A549 (cell line): ENCODE results near the gene SLC26A6. TPM values are rescaled to one million over a fixed set of nuclear protein-coding genes. Genes with fewer than 3 reads are reported as not detected.

Experiments used
- ATAC-seq, 2 experiments: fragments of 200-7000 bp in 1 of 2; fragments of >200 bp in 1 of 2; cut with Nextera tagmentation in 1 of 2; cut with Tn5 transposase in 1 of 2; 3 replicates each; pipeline versions ENCODE4 v1.8.0 to v1.9.1; 2018 to 2020; ENCODE audit warnings: mild to moderate bottlenecking in 1 of 2, moderate library complexity in 1 of 2
- CTCF ChIA-PET: fragments of 300-600 bp; sonication (Branson Sonifier 250); formaldehyde crosslinking; extraction: SDS; loops from one replicate; lab custom pipeline; 2021; ENCODE audit warnings: antibody characterized with exemption, inconsistent platforms; lab: Yijun Ruan, JAX
- POLR2A ChIA-PET: fragments of 350-600 bp; formaldehyde crosslinking; extraction: SDS; loops from one replicate; lab custom pipeline; 2021; ENCODE audit warnings: antibody characterized with exemption, inconsistent platforms; lab: Yijun Ruan, JAX
- DNase-seq, 2 experiments: peaks; one replicate each; pipeline versions ENCODE4 v3.0.0 to v3.0.0-alpha.2; 2011 to 2016; ENCODE audit warnings: low read depth in 1 of 2, low spot score in 1 of 2
- FAIRE-seq: peaks from 2 replicates; lab custom pipeline; 2011; peaks lifted over from hg19 to GRCh38; lab: Jason Lieb, UNC
- H3K27ac ChIP-seq, 2 experiments: fragments of >200 bp; sonication (Bioruptor Twin); formaldehyde crosslinking; 3 replicates each; pipeline ENCODE4 v1.5.1; 2016 to 2017
- H3K4me1 ChIP-seq: fragments of >200 bp; sonication (Bioruptor Twin); formaldehyde crosslinking; 3 replicates; pipeline ENCODE4 v1.6.1; 2016
- H3K4me2 ChIP-seq: fragments of >200 bp; sonication (Bioruptor Twin); formaldehyde crosslinking; 3 replicates; pipeline ENCODE4 v1.6.1; 2016
- H3K4me3 ChIP-seq: fragments of >200 bp; sonication (Bioruptor Twin); formaldehyde crosslinking; 3 replicates; pipeline ENCODE4 v1.5.1; 2016
- H3K9me3 ChIP-seq: fragments of >200 bp; sonication (Bioruptor Twin); formaldehyde crosslinking; 3 replicates; pipeline ENCODE4 v1.6.1; 2016
- BHLHE40 ChIP-seq: IDR thresholded peaks from 2 replicates; pipeline ENCODE4 v1.6.1; 2012; ENCODE audit warnings: low read depth, low read length, inconsistent platforms
- CBX8 ChIP-seq: fragments of 200-600 bp; sonication (generic); IDR thresholded peaks from 2 replicates; pipeline ENCODE4 v1.6.1; 2016
- CHD2 ChIP-seq: fragments of 150-350 bp; IDR thresholded peaks from 2 replicates; pipeline ENCODE4 v1.6.1; 2014; ENCODE audit warnings: low read length; ENCODE audit not compliant: partially characterized antibody
- EHF ChIP-seq: fragments of 250-450 bp; sonication (Bioruptor Pico); IDR thresholded peaks from 2 replicates; pipeline ENCODE4 v1.5.0; 2020; ENCODE audit warnings: mild to moderate bottlenecking
- EHMT2 ChIP-seq: fragments of 200-600 bp; sonication (generic); IDR thresholded peaks from 2 replicates; pipeline ENCODE4 v1.6.1; 2016; ENCODE audit warnings: antibody characterized with exemption, low read depth, mild to moderate bottlenecking, moderate library complexity
- FOXS1 ChIP-seq: fragments of 250-450 bp; sonication (Bioruptor Pico); IDR thresholded peaks from 2 replicates; pipeline ENCODE4 v1.5.0; 2020; ENCODE audit warnings: mild to moderate bottlenecking, moderate library complexity
- GATA3 ChIP-seq: IDR thresholded peaks from 2 replicates; pipeline ENCODE4 v1.6.1; 2012; ENCODE audit warnings: borderline replicate concordance
- HEYL ChIP-seq: fragments of 250-450 bp; sonication (Bioruptor Pico); IDR thresholded peaks from 2 replicates; pipeline ENCODE4 v1.8.0; 2021; ENCODE audit warnings: mild to moderate bottlenecking, moderate library complexity
- HOXA7 ChIP-seq: fragments of 250-450 bp; sonication (Bioruptor Pico); IDR thresholded peaks from 2 replicates; pipeline ENCODE4 v1.5.0; 2020; ENCODE audit warnings: mild to moderate bottlenecking, moderate library complexity
- HOXB5 ChIP-seq: fragments of 250-450 bp; sonication (Bioruptor Pico); IDR thresholded peaks from 2 replicates; pipeline ENCODE4 v1.5.0; 2020; ENCODE audit warnings: mild to moderate bottlenecking, moderate library complexity
- JUNB ChIP-seq: fragments of >200 bp; sonication (Bioruptor Twin); formaldehyde crosslinking; IDR thresholded peaks from 2 replicates; pipeline ENCODE4 v1.6.1; 2016
- POLR2A ChIP-seq: IDR thresholded peaks from 2 replicates; pipeline ENCODE4 v1.6.1; 2012; ENCODE audit warnings: mild to moderate bottlenecking, low read length
- RAD21 ChIP-seq, 2 experiments: fragments of >200 bp in 1 of 2; sonication (Bioruptor Twin) in 1 of 2; formaldehyde crosslinking in 1 of 2; IDR thresholded peaks in 1 of 2; conservative IDR thresholded peaks in 1 of 2; 2 replicates in 1 of 2; 3 replicates in 1 of 2; pipeline ENCODE4 v1.6.1; 2012 to 2018; ENCODE audit warnings: inconsistent platforms in 1 of 2
- RARB ChIP-seq: fragments of 250-450 bp; sonication (Bioruptor Pico); IDR thresholded peaks from 2 replicates; pipeline ENCODE4 v1.8.0; 2021; ENCODE audit warnings: mild to moderate bottlenecking, moderate library complexity
- RCOR1 ChIP-seq: fragments of 150-350 bp; IDR thresholded peaks from 2 replicates; pipeline ENCODE4 v1.6.1; 2014; ENCODE audit warnings: antibody characterized with exemption, low read length, low read depth
- SREBF2 ChIP-seq: fragments of 450-650 bp; IDR thresholded peaks from 2 replicates; pipeline ENCODE4 v1.6.1; 2014; ENCODE audit warnings: mild to moderate bottlenecking, moderate library complexity
- TFCP2L1 ChIP-seq: fragments of 250-450 bp; sonication (Bioruptor Pico); IDR thresholded peaks from 2 replicates; pipeline ENCODE4 v1.5.0; 2021; ENCODE audit warnings: mild to moderate bottlenecking
- TP53 ChIP-seq: fragments of 250-450 bp; sonication (Bioruptor Pico); IDR thresholded peaks from 2 replicates; pipeline ENCODE4 v1.5.0; 2021; ENCODE audit warnings: mild to moderate bottlenecking, moderate library complexity
- ZNF302 ChIP-seq: fragments of 250-450 bp; sonication (Bioruptor Pico); IDR thresholded peaks from 2 replicates; pipeline ENCODE4 v1.9.0; 2021; ENCODE audit warnings: inconsistent platforms, mild to moderate bottlenecking, moderate library complexity
- ZSCAN20 ChIP-seq: fragments of 250-450 bp; sonication (Bioruptor Pico); IDR thresholded peaks from 2 replicates; pipeline ENCODE4 v1.8.0; 2022; ENCODE audit warnings: mild to moderate bottlenecking, moderate library complexity
- WGBS: methylation state at CpG from one replicate; pipeline ENCODE4 v1.1.6; 2017; ENCODE audit errors: missing lambda C conversion rate; 5-methylcytosine and 5-hydroxymethylcytosine counted together
- polyA plus RNA-seq, 4 experiments: library from polyadenylated mRNA; depleted of rRNA in 3 of 4; stranded (reverse); fragments of >200 nt; fragmentation: RNase III in 1 of 4; extraction: RNeasy Plus Mini Kit Qiagen cat#74134 plus additional on column Dnase treatment in 1 of 4; gene quantifications; 2 replicates in 3 of 4; 3 replicates in 1 of 4; pipeline ENCODE4 v1.2.3, GENCODE V29; 2011 to 2017
- TF ChIP-seq, protein P1 (sequence below): fragments of 200-600 bp; sonication (generic); IDR thresholded peaks from 2 replicates; pipeline ENCODE4 v1.6.1; 2016; ENCODE audit warnings: antibody characterized with exemption, mild to moderate bottlenecking, moderate library complexity
- TF ChIP-seq, protein P2 (sequence below): fragments of 450-650 bp; IDR thresholded peaks from 2 replicates; pipeline ENCODE4 v1.6.1; 2014; ENCODE audit warnings: antibody characterized with exemption
- TF ChIP-seq, protein P3 (sequence below): fragments of 150-350 bp; IDR thresholded peaks from 2 replicates; pipeline ENCODE4 v1.6.1; 2014; ENCODE audit warnings: low read depth, mild to moderate bottlenecking, low read length
- TF ChIP-seq, protein P4 (sequence below): IDR thresholded peaks from 2 replicates; pipeline ENCODE4 v1.6.1; 2012
- TF ChIP-seq, protein P5 (sequence below): fragments of 250-450 bp; sonication (Bioruptor Pico); IDR thresholded peaks from 2 replicates; pipeline ENCODE4 v1.5.0; 2020; ENCODE audit warnings: low read depth, mild to moderate bottlenecking, moderate library complexity

SLC26A6 gene
- polyA plus RNA-seq, 2 of the 4 experiments (the other 2 are of a cell fraction) = 12.5 to 25.5 TPM

DNA sequence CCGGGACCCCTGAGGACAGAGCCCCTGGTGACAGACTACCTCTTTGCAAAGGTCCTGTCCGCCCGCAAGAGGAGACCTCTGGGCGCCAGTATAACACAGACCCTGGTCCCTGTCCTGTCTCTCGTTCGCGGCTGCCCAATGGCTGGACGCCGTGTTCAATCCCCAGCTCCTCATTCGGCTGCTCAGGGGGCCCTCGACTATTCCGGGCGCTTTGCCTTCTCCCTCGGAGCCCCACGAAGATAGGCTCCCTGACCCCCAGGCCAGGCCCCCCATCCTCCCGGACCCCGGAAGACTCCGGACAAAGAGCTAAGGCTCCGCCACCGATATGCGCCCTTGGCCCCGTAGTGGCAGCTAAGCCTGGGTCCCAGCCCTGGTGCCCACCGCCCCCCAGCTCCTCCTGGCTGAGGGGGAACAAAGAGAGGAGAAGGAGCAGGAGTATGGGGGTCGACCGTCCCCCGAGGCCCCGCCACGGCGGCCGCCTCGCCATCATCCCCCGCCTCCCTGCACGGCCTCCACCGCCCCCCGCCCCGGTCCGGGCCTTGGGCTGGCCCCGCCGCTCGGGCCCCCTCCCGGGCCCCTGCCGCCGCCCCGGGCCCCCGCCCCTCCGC is 27.0 kb upstream of the SLC26A6 start:
- DNase-seq (no peak), ATAC-seq (0 out of 6 replicates have a peak, but pooled peaks of 1 of the 2 experiments have one; percentile 0), FAIRE-seq (no peak)
- TF ChIP-seq, protein P1, sequence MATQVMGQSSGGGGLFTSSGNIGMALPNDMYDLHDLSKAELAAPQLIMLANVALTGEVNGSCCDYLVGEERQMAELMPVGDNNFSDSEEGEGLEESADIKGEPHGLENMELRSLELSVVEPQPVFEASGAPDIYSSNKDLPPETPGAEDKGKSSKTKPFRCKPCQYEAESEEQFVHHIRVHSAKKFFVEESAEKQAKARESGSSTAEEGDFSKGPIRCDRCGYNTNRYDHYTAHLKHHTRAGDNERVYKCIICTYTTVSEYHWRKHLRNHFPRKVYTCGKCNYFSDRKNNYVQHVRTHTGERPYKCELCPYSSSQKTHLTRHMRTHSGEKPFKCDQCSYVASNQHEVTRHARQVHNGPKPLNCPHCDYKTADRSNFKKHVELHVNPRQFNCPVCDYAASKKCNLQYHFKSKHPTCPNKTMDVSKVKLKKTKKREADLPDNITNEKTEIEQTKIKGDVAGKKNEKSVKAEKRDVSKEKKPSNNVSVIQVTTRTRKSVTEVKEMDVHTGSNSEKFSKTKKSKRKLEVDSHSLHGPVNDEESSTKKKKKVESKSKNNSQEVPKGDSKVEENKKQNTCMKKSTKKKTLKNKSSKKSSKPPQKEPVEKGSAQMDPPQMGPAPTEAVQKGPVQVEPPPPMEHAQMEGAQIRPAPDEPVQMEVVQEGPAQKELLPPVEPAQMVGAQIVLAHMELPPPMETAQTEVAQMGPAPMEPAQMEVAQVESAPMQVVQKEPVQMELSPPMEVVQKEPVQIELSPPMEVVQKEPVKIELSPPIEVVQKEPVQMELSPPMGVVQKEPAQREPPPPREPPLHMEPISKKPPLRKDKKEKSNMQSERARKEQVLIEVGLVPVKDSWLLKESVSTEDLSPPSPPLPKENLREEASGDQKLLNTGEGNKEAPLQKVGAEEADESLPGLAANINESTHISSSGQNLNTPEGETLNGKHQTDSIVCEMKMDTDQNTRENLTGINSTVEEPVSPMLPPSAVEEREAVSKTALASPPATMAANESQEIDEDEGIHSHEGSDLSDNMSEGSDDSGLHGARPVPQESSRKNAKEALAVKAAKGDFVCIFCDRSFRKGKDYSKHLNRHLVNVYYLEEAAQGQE = no peak; the same call in 1 of the 2 replicates
- TF ChIP-seq ZNF302 (CRISPR knock-in tag) (no peak), HEYL (CRISPR knock-in tag) (no peak), HOXB5 (CRISPR knock-in tag) (no peak), RARB (CRISPR knock-in tag) (no peak), EHF (CRISPR knock-in tag) (no peak), SREBF2 (no peak)
- TF ChIP-seq, protein P2, sequence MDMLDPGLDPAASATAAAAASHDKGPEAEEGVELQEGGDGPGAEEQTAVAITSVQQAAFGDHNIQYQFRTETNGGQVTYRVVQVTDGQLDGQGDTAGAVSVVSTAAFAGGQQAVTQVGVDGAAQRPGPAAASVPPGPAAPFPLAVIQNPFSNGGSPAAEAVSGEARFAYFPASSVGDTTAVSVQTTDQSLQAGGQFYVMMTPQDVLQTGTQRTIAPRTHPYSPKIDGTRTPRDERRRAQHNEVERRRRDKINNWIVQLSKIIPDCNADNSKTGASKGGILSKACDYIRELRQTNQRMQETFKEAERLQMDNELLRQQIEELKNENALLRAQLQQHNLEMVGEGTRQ = no peak
- TF ChIP-seq, protein P3, sequence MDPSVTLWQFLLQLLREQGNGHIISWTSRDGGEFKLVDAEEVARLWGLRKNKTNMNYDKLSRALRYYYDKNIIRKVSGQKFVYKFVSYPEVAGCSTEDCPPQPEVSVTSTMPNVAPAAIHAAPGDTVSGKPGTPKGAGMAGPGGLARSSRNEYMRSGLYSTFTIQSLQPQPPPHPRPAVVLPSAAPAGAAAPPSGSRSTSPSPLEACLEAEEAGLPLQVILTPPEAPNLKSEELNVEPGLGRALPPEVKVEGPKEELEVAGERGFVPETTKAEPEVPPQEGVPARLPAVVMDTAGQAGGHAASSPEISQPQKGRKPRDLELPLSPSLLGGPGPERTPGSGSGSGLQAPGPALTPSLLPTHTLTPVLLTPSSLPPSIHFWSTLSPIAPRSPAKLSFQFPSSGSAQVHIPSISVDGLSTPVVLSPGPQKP = no peak
- Histone ChIP-seq H3K4me3 (peak overlapping the region; percentile 59), H3K27ac (peak overlapping the region; percentile 96 to 98), H3K9me3 (no peaks in the 10 kb centered on the region), H3K4me1 (peaks cover 13% of the 10 kb centered on the region), H3K4me2 (peak overlapping the region; percentile 96)
- POLR2A ChIA-PET = interaction anchor here (1.3 to 2.8 kb wide), 3 partner anchors 27 to 257 kb away, joined by 3 to 9 read pairs (median 5); partner anchors contain the start of genes ARIH2 and SLC26A6
- 4% methylated on average over 4 of the region's 46 CpGs for WGBS
- CTCF ChIA-PET = interaction anchor here (0.8 to 3.4 kb wide), 7 partner anchors 9 to 190 kb away, joined by 3 to 34 read pairs (median 6); partner anchors contain the start of gene SLC26A6

DNA sequence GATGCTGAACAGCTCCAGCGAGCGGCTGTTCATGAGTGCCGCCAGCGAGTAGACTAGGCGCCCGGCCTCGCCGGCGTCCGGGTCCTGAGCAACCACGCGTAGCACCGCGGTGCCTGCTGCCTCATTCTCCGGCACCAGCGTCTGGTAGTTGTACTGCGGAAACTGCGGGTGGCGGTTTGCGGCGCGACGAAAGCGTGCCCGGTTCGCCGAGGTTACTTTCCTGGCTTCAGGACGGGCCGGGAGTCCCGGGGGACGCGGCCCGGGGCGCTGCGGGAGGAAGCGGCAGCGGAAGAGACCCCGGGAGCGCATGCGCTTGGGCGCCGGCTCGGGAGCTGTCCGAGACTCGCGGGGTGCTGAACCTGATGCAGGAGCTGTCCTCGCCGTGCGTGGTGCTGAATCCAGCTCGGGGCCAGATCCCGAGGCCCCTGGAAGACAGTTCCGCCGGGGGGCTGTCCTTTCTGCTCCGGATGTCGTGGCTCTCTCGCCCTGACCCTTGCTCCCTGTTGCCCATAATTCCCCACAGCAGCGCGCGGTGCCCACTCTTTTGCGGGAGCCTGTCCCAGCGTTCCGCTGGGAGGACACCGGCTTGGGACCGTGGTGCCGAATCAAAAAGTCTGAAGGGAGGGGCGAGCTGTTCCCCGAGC is 26.4 kb upstream of the SLC26A6 start:
- FAIRE-seq (no peak), DNase-seq (peak; percentile 32 to 35), ATAC-seq (no peak)
- POLR2A ChIA-PET = interaction anchor here (2.8 kb wide), 1 partner anchor 27 kb away, joined by 9 read pairs; the partner anchor contains the start of gene SLC26A6
- peak overlapping the region; percentile 96 for H3K4me2 ChIP-seq
- no peak overlapping the region for H3K27ac ChIP-seq
- H3K9me3 ChIP-seq = no peaks in the 10 kb centered on the region
- CTCF ChIA-PET = interaction anchor here (0.8 to 2.7 kb wide), 7 partner anchors 8 to 189 kb away, joined by 3 to 13 read pairs (median 4); partner anchors contain the start of gene SLC26A6
- H3K4me3 ChIP-seq = peak overlapping the region; percentile 59
- WGBS = 36% methylated on average over 25 of the region's 67 CpGs
- peaks cover 14% of the 10 kb centered on the region for H3K4me1 ChIP-seq
- TF ChIP-seq, protein P1 = peak; percentile 99
- no peak for TF ChIP-seq RAD21 (conservative IDR thresholded peaks at IDR 0.05 in 1 of 2, IDR thresholded peaks at IDR 0.05 in 1 of 2)
- no peak for TF ChIP-seq JUNB
- TF ChIP-seq FOXS1 (CRISPR knock-in tag) = peak; percentile 94
- TF ChIP-seq CHD2 = no peak
- no peak for TF ChIP-seq GATA3
- TF ChIP-seq, protein P4, sequence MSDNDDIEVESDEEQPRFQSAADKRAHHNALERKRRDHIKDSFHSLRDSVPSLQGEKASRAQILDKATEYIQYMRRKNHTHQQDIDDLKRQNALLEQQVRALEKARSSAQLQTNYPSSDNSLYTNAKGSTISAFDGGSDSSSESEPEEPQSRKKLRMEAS = peak; percentile 44
- no peak for TF ChIP-seq POLR2A
- TF ChIP-seq HOXB5 (CRISPR knock-in tag) = peak; percentile 91
- TF ChIP-seq TFCP2L1 (CRISPR knock-in tag) = peak; percentile 57; the same call in 1 of the 2 replicates
- TF ChIP-seq HOXA7 = no peak
- TF ChIP-seq CBX8 = no peak
- no peak for TF ChIP-seq RCOR1
- no peak for TF ChIP-seq BHLHE40
- peak; percentile 93 for TF ChIP-seq EHMT2
- TF ChIP-seq, protein P5, sequence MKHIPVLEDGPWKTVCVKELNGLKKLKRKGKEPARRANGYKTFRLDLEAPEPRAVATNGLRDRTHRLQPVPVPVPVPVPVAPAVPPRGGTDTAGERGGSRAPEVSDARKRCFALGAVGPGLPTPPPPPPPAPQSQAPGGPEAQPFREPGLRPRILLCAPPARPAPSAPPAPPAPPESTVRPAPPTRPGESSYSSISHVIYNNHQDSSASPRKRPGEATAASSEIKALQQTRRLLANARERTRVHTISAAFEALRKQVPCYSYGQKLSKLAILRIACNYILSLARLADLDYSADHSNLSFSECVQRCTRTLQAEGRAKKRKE = peak; percentile 88
- TF ChIP-seq TP53 (CRISPR knock-in tag) = 0 out of 2 replicates have a peak, but pooled peaks have one; percentile 23
- peak; percentile 79; the same call in 1 of the 2 replicates for TF ChIP-seq ZSCAN20 (CRISPR knock-in tag)
